ENCODE results near the gene CEP135.
"Not testable (repeated sequence)": the region's sequence is repeated elsewhere in the genome, so short reads cannot be mapped to it uniquely, and the experiment has no call there.

Gene CEP135

GRCh38 chr4:55927803-55928437, 20.8 kb upstream of the CEP135 start:
- peak in 1 of 2 donors; percentile 25 for DNase-seq (ENCODE audit: low read depth in 2 of 2)
- no peak for TF ChIP-seq CTCF (IDR thresholded peaks at IDR 0.05; ENCODE audit: low read depth, low read length)
- H3K4me3 ChIP-seq (replicated peaks in 1 of 2; ENCODE audit: low read depth in 2 of 2, low read length in 2 of 2), result no peak overlapping the region

- H3K4me3 ChIP-seq (replicated peaks in 1 of 2; ENCODE audit: low read depth in 2 of 2, low read length in 2 of 2), result no peak overlapping the region
- DNase-seq (ENCODE audit: low read depth in 2 of 2), result no peak
- TF ChIP-seq CTCF (IDR thresholded peaks at IDR 0.05; ENCODE audit: low read depth, low read length), result no peak
Measured at GRCh38 chr4:55928846-55929245, 19.9 kb upstream of the CEP135 start.

GRCh38 chr4:55931043-55931442, 17.7 kb upstream of the CEP135 start:
- TF ChIP-seq CTCF (IDR thresholded peaks at IDR 0.05; ENCODE audit: low read depth, low read length), result no peak
- no peak overlapping the region for H3K4me3 ChIP-seq (replicated peaks in 1 of 2; ENCODE audit: low read depth in 2 of 2, low read length in 2 of 2)
- no peak for DNase-seq (ENCODE audit: low read depth in 2 of 2)

- DNase-seq (ENCODE audit: low read depth in 2 of 2), result peak; percentile 18 to 35
- H3K4me3 ChIP-seq (replicated peaks in 1 of 2; ENCODE audit: low read depth in 2 of 2, low read length in 2 of 2), result no peak overlapping the region
- TF ChIP-seq CTCF (IDR thresholded peaks at IDR 0.05; ENCODE audit: low read depth, low read length), result no peak
Measured at GRCh38 chr4:55931833-55932232, 16.9 kb upstream of the CEP135 start.

GRCh38 chr4:55932511-55932910, 16.2 kb upstream of the CEP135 start:
- no peak for TF ChIP-seq CTCF (IDR thresholded peaks at IDR 0.05; ENCODE audit: low read depth, low read length)

GRCh38 chr4:55933611-55934010, 15.1 kb upstream of the CEP135 start:
- no peak for DNase-seq (ENCODE audit: low read depth in 2 of 2)
- no peak overlapping the region for H3K4me3 ChIP-seq (replicated peaks in 1 of 2; ENCODE audit: low read depth in 2 of 2, low read length in 2 of 2)
- no peak for TF ChIP-seq CTCF (IDR thresholded peaks at IDR 0.05; ENCODE audit: low read depth, low read length)

More at GRCh38 chr4:55932511-55932910, 16.2 kb upstream of the CEP135 start:
- no peak overlapping the region for H3K4me3 ChIP-seq (replicated peaks in 1 of 2; ENCODE audit: low read depth in 2 of 2, low read length in 2 of 2)
- DNase-seq (ENCODE audit: low read depth in 2 of 2), result no peak

- not testable (repeated sequence) for H3K4me3 ChIP-seq (replicated peaks in 1 of 2; ENCODE audit: low read depth in 2 of 2, low read length in 2 of 2); DNase-seq (ENCODE audit: low read depth in 2 of 2)
Measured at GRCh38 chr4:55935907-55936306, 12.8 kb upstream of the CEP135 start.

Data from cardiac fibroblast (primary cell).